Testis (tissue), 3 donors: ENCODE results near the gene PPARD. TPM values are rescaled to one million over a fixed set of nuclear protein-coding genes. Genes with fewer than 3 reads are reported as not detected.
A peak's percentile ranks its signal among the peaks of the same experiment; 100 is the strongest.
"Not testable (repeated sequence)": the region's sequence is repeated elsewhere in the genome, so short reads cannot be mapped to it uniquely, and the experiment has no call there.

Source experiments
- DNase-seq: peaks from one replicate; pipeline ENCODE4 v3.0.0-alpha.2; 2019
- H3K27ac ChIP-seq, 2 donors: fragments of 200-600 bp; sonication (generic); one replicate each; pipeline ENCODE4 v1.5.1; 2019
- H3K27me3 ChIP-seq: fragments of 200-600 bp; sonication (generic); one replicate; pipeline ENCODE4 v1.5.1; 2019
- H3K36me3 ChIP-seq: fragments of 200-600 bp; sonication (generic); one replicate; pipeline ENCODE4 v1.5.1; 2017; ENCODE audit warnings: low read depth; ENCODE audit errors: missing control alignments
- H3K4me1 ChIP-seq: fragments of 200-600 bp; sonication (generic); one replicate; pipeline ENCODE4 v1.5.1; 2019
- H3K4me3 ChIP-seq, 2 donors: fragments of 200-600 bp; sonication (generic); one replicate each; pipeline ENCODE4 v1.5.1; 2017 to 2019
- H3K9me3 ChIP-seq: fragments of 200-600 bp; sonication (generic); one replicate; pipeline ENCODE4 v1.5.1; 2017
- POLR2A ChIP-seq: fragments of 450-650 bp; IDR thresholded peaks from one replicate; pipeline ENCODE4 v1.6.1; 2017; ENCODE audit warnings: antibody characterized with exemption, mild to moderate bottlenecking, moderate library complexity
- WGBS, 2 donors: methylation state at CpG; one replicate each; pipeline ENCODE4 v1.1.5; 2018; 5-methylcytosine and 5-hydroxymethylcytosine counted together
- intact Hi-C: fragments of 100-400 bp; cut with DNase I; formaldehyde crosslinking; loops from one replicate; pipeline ENCODE4 v1.15.1; 2023; ENCODE audit warnings: low total_unique reads
- polyA plus RNA-seq: library from polyadenylated mRNA; stranded (reverse); fragments of 350-450 nt; fragmentation: Illumina TruSeq; extraction: RNeasy Lipid Tissue Mini Kit (QIAGEN cat#74804); gene quantifications from one replicate; pipeline ENCODE4 v1.2.3, GENCODE V29; 2014; ENCODE audit warnings: low read depth, low replicate concordance; ENCODE audit not compliant: insufficient read depth
- total RNA-seq, 2 donors: library from RNA; depleted of rRNA; stranded (reverse); fragments of >200 nt; gene quantifications; one replicate each; pipeline ENCODE4 v1.2.3, GENCODE V29; 2016
- TF ChIP-seq, protein P1 (sequence below), 3 experiments: fragments of 450-650 bp in 2 of 3; fragments of 200-600 bp in 1 of 3; sonication (generic) in 1 of 3; IDR thresholded peaks; one replicate each; pipeline ENCODE4 v1.5.1; 2016 to 2019; ENCODE audit warnings: antibody characterized with exemption in 3 of 3, mild to moderate bottlenecking in 2 of 3, moderate library complexity in 1 of 3

PPARD gene
- total and polyA plus RNA-seq, 3 donors from 2014 or later, result 21.0 to 23.0 (median 21.5) TPM

DNA sequence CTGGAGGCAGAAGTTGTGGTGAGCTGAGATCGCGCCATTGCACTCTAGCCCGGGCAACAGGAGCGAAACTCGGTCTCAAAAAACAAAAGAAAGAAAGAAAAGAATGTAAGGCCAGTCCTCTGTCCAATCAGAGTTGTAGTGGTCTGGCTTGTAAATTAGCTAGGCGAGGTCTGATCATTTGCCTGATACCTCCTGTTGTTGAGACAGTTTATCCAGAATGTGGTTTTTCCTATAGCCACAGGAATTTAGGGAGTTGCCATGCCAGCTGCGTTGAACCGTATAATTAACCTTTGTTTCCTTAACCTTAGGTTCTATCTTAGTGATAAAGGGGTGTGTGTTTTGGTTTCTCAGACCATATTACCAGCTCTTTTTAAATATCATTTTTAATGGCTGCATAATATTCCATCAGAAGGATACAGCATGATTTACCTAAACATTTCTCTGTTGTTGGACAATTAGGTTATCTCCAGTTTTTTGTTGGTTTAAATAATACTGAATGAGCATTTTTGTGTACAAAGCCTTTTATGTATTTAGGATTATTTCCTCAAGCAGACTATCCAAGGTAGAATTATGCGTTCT is 11.7 kb upstream of the PPARD start:
- Histone ChIP-seq H3K4me3 (no peak overlapping the region), H3K27me3 (no peaks in the 10 kb centered on the region), H3K27ac (no peak overlapping the region), H3K36me3 (no peaks in the 10 kb centered on the region), H3K4me1 (no peaks in the 10 kb centered on the region), H3K9me3 (no peaks in the 10 kb centered on the region)
- intact Hi-C loops, result no loop called here
- WGBS, 2 donors, result 85 to 86% methylated on average over 9 of the region's 9 CpGs
- no peak for TF ChIP-seq POLR2A
- TF ChIP-seq, protein P1, sequence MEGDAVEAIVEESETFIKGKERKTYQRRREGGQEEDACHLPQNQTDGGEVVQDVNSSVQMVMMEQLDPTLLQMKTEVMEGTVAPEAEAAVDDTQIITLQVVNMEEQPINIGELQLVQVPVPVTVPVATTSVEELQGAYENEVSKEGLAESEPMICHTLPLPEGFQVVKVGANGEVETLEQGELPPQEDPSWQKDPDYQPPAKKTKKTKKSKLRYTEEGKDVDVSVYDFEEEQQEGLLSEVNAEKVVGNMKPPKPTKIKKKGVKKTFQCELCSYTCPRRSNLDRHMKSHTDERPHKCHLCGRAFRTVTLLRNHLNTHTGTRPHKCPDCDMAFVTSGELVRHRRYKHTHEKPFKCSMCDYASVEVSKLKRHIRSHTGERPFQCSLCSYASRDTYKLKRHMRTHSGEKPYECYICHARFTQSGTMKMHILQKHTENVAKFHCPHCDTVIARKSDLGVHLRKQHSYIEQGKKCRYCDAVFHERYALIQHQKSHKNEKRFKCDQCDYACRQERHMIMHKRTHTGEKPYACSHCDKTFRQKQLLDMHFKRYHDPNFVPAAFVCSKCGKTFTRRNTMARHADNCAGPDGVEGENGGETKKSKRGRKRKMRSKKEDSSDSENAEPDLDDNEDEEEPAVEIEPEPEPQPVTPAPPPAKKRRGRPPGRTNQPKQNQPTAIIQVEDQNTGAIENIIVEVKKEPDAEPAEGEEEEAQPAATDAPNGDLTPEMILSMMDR (IDR thresholded peaks at IDR 0.05), result no peak
- no peak for DNase-seq

DNA sequence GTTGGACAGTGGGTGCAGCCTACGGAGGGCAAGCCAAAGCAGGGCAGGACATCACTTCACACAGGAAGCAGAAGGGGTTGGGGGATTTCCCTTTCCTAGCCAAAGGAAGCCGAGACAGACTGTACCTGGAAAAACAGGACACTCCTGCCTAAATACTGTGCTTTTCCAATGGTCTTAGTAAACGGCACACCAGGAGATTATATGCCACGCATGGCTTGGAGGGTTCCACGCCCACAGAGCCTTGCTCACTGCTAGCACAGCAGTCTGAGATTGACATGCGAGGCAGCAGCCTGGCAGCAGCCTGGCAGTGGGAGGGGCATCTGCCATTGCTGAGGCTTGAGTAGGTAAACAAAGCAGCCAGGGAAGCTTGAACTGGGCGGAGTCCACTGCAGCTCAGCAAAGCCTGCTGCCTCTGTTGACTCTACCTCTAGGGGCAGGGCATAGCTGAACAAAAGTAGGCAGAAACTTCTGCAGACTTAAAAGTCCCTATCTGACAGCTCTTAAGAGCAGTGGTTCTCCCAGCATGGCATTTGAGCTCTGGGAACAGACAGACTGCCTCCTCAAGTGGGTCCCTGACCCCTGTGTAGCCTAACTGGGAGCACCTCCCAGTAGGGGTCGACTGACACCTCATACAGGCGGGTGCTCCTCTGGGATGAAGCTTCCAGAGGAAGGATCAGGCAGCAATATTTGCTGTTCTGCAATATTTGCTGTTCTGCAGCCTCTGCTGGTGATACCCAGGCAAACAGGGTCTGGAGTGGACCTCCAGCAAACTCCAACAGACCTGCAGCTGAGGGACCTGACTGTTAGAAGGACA is 10.1 kb upstream of the PPARD start:
- H3K36me3 ChIP-seq, H3K4me3 ChIP-seq, intact Hi-C loops, DNase-seq, H3K9me3 ChIP-seq, H3K27me3 ChIP-seq, H3K4me1 ChIP-seq, H3K27ac ChIP-seq: not testable (repeated sequence)
- WGBS, 2 donors, result 88 to 93% methylated on average over 5 to 9 of the region's 9 CpGs

DNA sequence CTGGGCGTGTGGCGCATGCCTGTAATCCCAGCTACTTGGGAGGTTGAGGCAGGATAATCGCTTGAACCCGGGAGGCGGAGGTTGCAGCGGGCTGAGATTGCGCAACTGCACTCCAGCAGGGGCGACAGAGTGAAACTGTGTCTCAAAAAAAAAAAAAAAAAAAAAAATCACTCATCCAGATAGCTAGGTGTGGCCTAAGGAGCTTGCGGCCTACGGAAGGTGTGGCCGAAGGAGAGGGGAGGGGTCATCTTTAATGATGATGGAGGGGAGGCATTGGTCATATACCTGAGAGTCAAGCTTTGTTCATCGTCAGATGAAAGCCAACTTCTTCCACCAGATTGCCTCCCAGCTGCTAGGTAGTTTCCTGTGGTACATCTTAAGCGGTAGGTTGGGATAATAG is 801 bp upstream of the PPARD start:
- 57 to 63% methylated on average over 13 of the region's 13 CpGs for WGBS, 2 donors
- intact Hi-C loops, result loop anchor here (5.0 to 10.0 kb wide), 2 partner anchors 73 to 106 kb away; no protein-coding TSS in a partner anchor
- no peak overlapping the region for H3K27ac ChIP-seq

DNA sequence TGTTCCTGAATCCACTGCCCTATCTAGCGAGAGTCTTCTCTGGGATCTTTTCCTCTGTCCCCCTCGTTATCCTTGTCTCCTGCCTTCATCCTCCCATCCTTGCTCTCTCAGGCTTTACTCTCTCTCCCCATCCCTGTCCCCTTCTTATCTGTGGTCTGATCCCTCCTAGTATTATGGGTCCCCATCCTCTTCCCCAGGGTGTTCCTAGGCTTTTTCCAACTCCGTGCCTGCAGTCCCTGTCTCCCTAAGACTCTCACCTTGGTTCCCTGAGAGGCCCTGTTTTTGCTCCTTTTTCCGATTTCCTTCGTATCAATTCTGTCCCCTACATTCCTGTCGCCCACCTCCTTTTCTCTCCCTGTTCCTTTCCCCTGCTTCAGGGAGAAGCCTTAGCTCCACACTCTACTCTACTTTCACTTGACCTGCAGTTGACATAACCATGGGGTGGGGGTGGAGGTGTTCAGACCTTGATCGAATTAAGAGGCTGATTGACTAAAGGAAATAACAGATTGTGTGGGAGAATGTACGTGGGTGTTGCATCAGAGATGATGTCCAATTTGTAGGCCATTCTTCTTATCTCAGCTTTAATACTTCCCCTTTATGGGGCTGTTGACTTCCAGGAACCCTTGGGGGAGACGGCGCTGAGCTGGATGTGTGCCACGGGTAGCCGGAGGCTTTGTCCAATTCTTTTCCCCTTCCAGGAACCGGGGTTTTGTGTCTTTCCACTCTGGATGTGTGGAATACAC is 905 bp downstream of the PPARD start:
- no peaks in the 10 kb centered on the region for H3K36me3 ChIP-seq
- intact Hi-C loops, result loop anchor here (5.0 to 10.0 kb wide), 2 partner anchors 72 to 104 kb away; no protein-coding TSS in a partner anchor
- H3K9me3 ChIP-seq, result no peaks in the 10 kb centered on the region
- peak; percentile 36 for DNase-seq
- peaks cover 14% of the 10 kb centered on the region for H3K4me1 ChIP-seq
- TF ChIP-seq, protein P1 (IDR thresholded peaks at IDR 0.05), result no peak
- no peak for TF ChIP-seq POLR2A
- peak overlapping the region; percentile 81 to 89 for H3K27ac ChIP-seq
- H3K27me3 ChIP-seq, result no peaks in the 10 kb centered on the region
- WGBS, 2 donors, result 2 to 4% methylated on average over 13 of the region's 13 CpGs
- peak overlapping the region; percentile 75 to 80 for H3K4me3 ChIP-seq

More for the DNA sequence above, 801 bp upstream of the PPARD start:
- peaks cover 14% of the 10 kb centered on the region for H3K4me1 ChIP-seq
- no peak overlapping the region for H3K4me3 ChIP-seq
- H3K9me3 ChIP-seq, result no peaks in the 10 kb centered on the region
- H3K27me3 ChIP-seq, result no peaks in the 10 kb centered on the region
- H3K36me3 ChIP-seq, result no peaks in the 10 kb centered on the region
- TF ChIP-seq POLR2A, result no peak
- TF ChIP-seq, protein P1 (IDR thresholded peaks at IDR 0.05), result no peak
- no peak for DNase-seq
